Spleen (tissue), 11 donors: ENCODE results near the gene EPHB1. TPM values are rescaled to one million over a fixed set of nuclear protein-coding genes. Genes with fewer than 3 reads are reported as not detected.

Experiments
- DNase-seq: peaks from one replicate; pipeline ENCODE4 v3.0.0-alpha.2; 2020
- H3K27ac ChIP-seq, 8 donors: fragments of 200-600 bp; sonication (generic) in 7 of 8; 1 replicate in 4 of 8; 2 replicates in 4 of 8; pipeline versions ENCODE4 v1.5.0 to v1.8.0; 2016 to 2021; ENCODE audit warnings: inconsistent platforms in 4 of 8, mild to moderate bottlenecking in 4 of 8, moderate library complexity in 1 of 8
- H3K27me3 ChIP-seq, 7 donors: fragments of 200-600 bp; sonication (generic) in 6 of 7; replicated peaks in 1 of 7; 1 replicate in 4 of 7; 2 replicates in 3 of 7; pipeline versions ENCODE4 v1.5.0 to v1.8.0; 2016 to 2021; ENCODE audit warnings: inconsistent platforms in 3 of 7, mild to moderate bottlenecking in 1 of 7
- H3K36me3 ChIP-seq, 6 donors: fragments of 200-600 bp; sonication (generic) in 5 of 6; 1 replicate in 4 of 6; 2 replicates in 2 of 6; pipeline versions ENCODE4 v1.5.0 to v1.8.0; 2016 to 2021; ENCODE audit warnings: inconsistent platforms in 2 of 6
- H3K4me1 ChIP-seq, 6 donors: fragments of 200-600 bp; sonication (generic) in 5 of 6; 1 replicate in 3 of 6; 2 replicates in 3 of 6; pipeline versions ENCODE4 v1.5.0 to v1.8.0; 2016 to 2021; ENCODE audit warnings: inconsistent platforms in 3 of 6
- H3K4me3 ChIP-seq, 8 donors: fragments of 200-600 bp; sonication (generic) in 7 of 8; 1 replicate in 4 of 8; 2 replicates in 4 of 8; pipeline versions ENCODE4 v1.5.0 to v1.8.0; 2016 to 2021; ENCODE audit warnings: inconsistent platforms in 4 of 8, mild to moderate bottlenecking in 4 of 8, moderate library complexity in 2 of 8
- H3K9me3 ChIP-seq, 8 donors: fragments of 200-600 bp; sonication (generic) in 7 of 8; 1 replicate in 4 of 8; 2 replicates in 4 of 8; pipeline versions ENCODE4 v1.5.0 to v1.8.0; 2016 to 2021; ENCODE audit warnings: inconsistent platforms in 4 of 8
- CTCF ChIP-seq, 11 experiments: fragments of 200-600 bp in 7 of 11; fragments of 450-650 bp in 4 of 11; sonication (generic) in 4 of 11; IDR thresholded peaks in 8 of 11; conservative IDR thresholded peaks in 3 of 11; 1 replicate in 7 of 11; 2 replicates in 4 of 11; pipeline versions ENCODE4 v1.4.0 to v1.8.0; 2016 to 2021; ENCODE audit warnings: antibody characterized with exemption in 11 of 11, inconsistent platforms in 4 of 11, mild to moderate bottlenecking in 1 of 11
- POLR2A ChIP-seq, 3 donors: fragments of 450-650 bp; IDR thresholded peaks; one replicate each; pipeline ENCODE4 v1.5.1; 2017; ENCODE audit warnings: antibody characterized with exemption in 3 of 3, mild to moderate bottlenecking in 1 of 3
- POLR2AphosphoS5 ChIP-seq, 3 donors: sonication (generic); formaldehyde crosslinking; IDR thresholded peaks; one replicate each; pipeline ENCODE4 v1.5.1; 2017; ENCODE audit warnings: antibody characterized with exemption in 3 of 3
- WGBS, 5 donors: extraction: QIAGEN DNeasy Blood & Tissue Kit in 3 of 5; methylation state at CpG; one replicate each; pipeline versions ENCODE4 v1.1.5 to v1.1.7; 2013 to 2018; 5-methylcytosine and 5-hydroxymethylcytosine counted together
- intact Hi-C: fragments of 100-400 bp; cut with DNase I; formaldehyde crosslinking; loops from one replicate; pipeline ENCODE4 v1.15.0; 2023; ENCODE audit warnings: low total_unique reads
- polyA plus RNA-seq, 3 donors: library from polyadenylated mRNA; stranded (reverse); fragments of 200-250 nt; gene quantifications; one replicate each; pipeline ENCODE4 v1.2.1, GENCODE V29; 2013
- total RNA-seq, 7 donors: library from RNA; depleted of rRNA in 3 of 7; stranded (reverse); fragments of >200 nt in 3 of 7; fragmentation: NEBNext Ultra II Directional in 4 of 7; extraction: Animal tissue kit (Norgen Biotek cat#: 25700) in 4 of 7; gene quantifications; one replicate each; pipeline versions ENCODE4 v1.1.0 to v1.2.1, GENCODE V29; 2016 to 2021
- donor health status: healthy with polysubstance abuse.
- donor health status: DM: no; HTN: no; CAD: no; lungs with moderate emphysema.
- donor health status: DM: no; HTN: no; CAD: no.
- donor health status: Bipolar disorder and iron deficiency.
- donor health status: healthy.
- donor health status: DM: no; HTN: no; CAD: no.
- donor health status: DM: yes; HTN: yes; CAD: no.

EPHB1 gene
- total and polyA plus RNA-seq, 10 donors = 0.20 to 14.0 (median 3.0) TPM

- H3K27ac ChIP-seq = no peak overlapping the region
- no peak for DNase-seq
- no peak overlapping the region for H3K4me3 ChIP-seq
- no peaks in the 10 kb centered on the region for H3K27me3 ChIP-seq
- TF ChIP-seq POLR2AphosphoS5 (IDR thresholded peaks at IDR 0.05) (no peak), POLR2A (IDR thresholded peaks at IDR 0.05) (no peak), CTCF (IDR thresholded peaks at IDR 0.05 in 8 of 11, conservative IDR thresholded peaks at IDR 0.05 in 3 of 11) (no peak)
- H3K9me3 ChIP-seq = no peaks in the 10 kb centered on the region
- H3K4me1 ChIP-seq = no peaks in the 10 kb centered on the region
- no peaks in the 10 kb centered on the region for H3K36me3 ChIP-seq
- intact Hi-C loops = no loop called here
- 63 to 73% (median 70%) methylated on average over 3 of the region's 3 CpGs for WGBS, 5 donors
Observed at GRCh38 chr3:135243616-135244015, 448.6 kb downstream of the EPHB1 start.

- Histone ChIP-seq H3K36me3 (no peaks in the 10 kb centered on the region), H3K4me1 (no peaks in the 10 kb centered on the region), H3K4me3 (no peak overlapping the region), H3K27ac (no peak overlapping the region), H3K9me3 (no peaks in the 10 kb centered on the region), H3K27me3 (no peaks in the 10 kb centered on the region)
- 83 to 95% (median 88%) methylated on average over 1 of the region's 1 CpG for WGBS, 5 donors
- TF ChIP-seq POLR2AphosphoS5 (IDR thresholded peaks at IDR 0.05) (no peak), CTCF (IDR thresholded peaks at IDR 0.05 in 8 of 11, conservative IDR thresholded peaks at IDR 0.05 in 3 of 11) (no peak), POLR2A (IDR thresholded peaks at IDR 0.05) (no peak)
- no peak for DNase-seq
- intact Hi-C loops = no loop called here
Observed at GRCh38 chr3:135246027-135246426, 451.0 kb downstream of the EPHB1 start.

GRCh38 chr3:135248213-135248612 lies 453.2 kb downstream of the EPHB1 start:
- Histone ChIP-seq H3K9me3 (no peaks in the 10 kb centered on the region), H3K27me3 (no peaks in the 10 kb centered on the region), H3K4me3 (no peak overlapping the region), H3K4me1 (no peaks in the 10 kb centered on the region), H3K27ac (no peak overlapping the region), H3K36me3 (no peaks in the 10 kb centered on the region)
- WGBS, 5 donors = 88 to 96% (median 89%) methylated on average over 10 to 12 of the region's 12 CpGs
- DNase-seq = no peak
- TF ChIP-seq POLR2AphosphoS5 (IDR thresholded peaks at IDR 0.05) (no peak), POLR2A (IDR thresholded peaks at IDR 0.05) (no peak), CTCF (IDR thresholded peaks at IDR 0.05 in 8 of 11, conservative IDR thresholded peaks at IDR 0.05 in 3 of 11) (no peak)
- intact Hi-C loops = no loop called here

GRCh38 chr3:135249186-135249585 lies 454.1 kb downstream of the EPHB1 start:
- Histone ChIP-seq H3K27me3 (no peaks in the 10 kb centered on the region), H3K4me1 (no peaks in the 10 kb centered on the region), H3K4me3 (no peak overlapping the region), H3K36me3 (no peaks in the 10 kb centered on the region), H3K27ac (no peak overlapping the region), H3K9me3 (no peaks in the 10 kb centered on the region)
- intact Hi-C loops = no loop called here
- 89 to 100% (median 90%) methylated on average over 5 of the region's 5 CpGs for WGBS, 5 donors
- DNase-seq = no peak
- no peak for TF ChIP-seq POLR2AphosphoS5 (IDR thresholded peaks at IDR 0.05)
- no peak for TF ChIP-seq CTCF (IDR thresholded peaks at IDR 0.05 in 8 of 11, conservative IDR thresholded peaks at IDR 0.05 in 3 of 11)
- TF ChIP-seq POLR2A (IDR thresholded peaks at IDR 0.05) = no peak
